Naive thymus-derived CD8-positive, alpha-beta T cell (primary cell): ENCODE data around the gene LSAMP. TPM values are rescaled to one million over a fixed set of nuclear protein-coding genes. Genes with fewer than 3 reads are reported as not detected.
"Not testable (repeated sequence)": the region's sequence is repeated elsewhere in the genome, so short reads cannot be mapped to it uniquely, and the experiment has no call there.

ENCODE experiments used
- ATAC-seq, 2 donors: fragments of 150-1000 bp; cut with Tn5 transposase in 1 of 2; sonication (Bioruptor Pico), chemical (Tn5 transposase) in 1 of 2; 1 replicate in 1 of 2; 2 replicates in 1 of 2; pipeline ENCODE4 v1.10.0; 2021; ENCODE audit warnings: mild to moderate bottlenecking in 2 of 2, moderate library complexity in 2 of 2
- POLR2A ChIA-PET: fragments of 350-600 bp; sonication (Branson Sonifier 250); formaldehyde crosslinking; loops from one replicate; lab custom pipeline; 2021; ENCODE audit warnings: antibody characterized with exemption; lab: Charles Lee
- DNase-seq, 10 donors: peaks; one replicate each; pipeline versions ENCODE4 v3.0.0 to v3.0.0-alpha.2; 2020 to 2022
- H3K27ac Mint-ChIP-seq, 10 donors: one replicate each; pipeline ENCODE4 v1.8.0; 2020 to 2022; ENCODE audit warnings: mild to moderate bottlenecking in 10 of 10, mixed read lengths in 10 of 10, moderate library complexity in 4 of 10, inconsistent platforms in 1 of 10
- H3K27me3 Mint-ChIP-seq, 5 donors: one replicate each; pipeline ENCODE4 v1.8.0; 2021 to 2022; ENCODE audit warnings: mixed read lengths in 5 of 5
- H3K36me3 Mint-ChIP-seq, 3 donors: one replicate each; pipeline ENCODE4 v1.8.0; 2020 to 2022; ENCODE audit warnings: mixed read lengths in 3 of 3, mild to moderate bottlenecking in 2 of 3, inconsistent platforms in 1 of 3
- H3K4me1 Mint-ChIP-seq, 4 donors: one replicate each; pipeline ENCODE4 v1.8.0; 2021 to 2022; ENCODE audit warnings: mixed read lengths in 4 of 4
- H3K4me3 Mint-ChIP-seq, 10 donors: one replicate each; pipeline ENCODE4 v1.8.0; 2020 to 2022; ENCODE audit warnings: mild to moderate bottlenecking in 10 of 10, mixed read lengths in 10 of 10, moderate library complexity in 6 of 10, inconsistent platforms in 1 of 10
- H3K9me3 Mint-ChIP-seq, 9 donors: one replicate each; pipeline ENCODE4 v1.8.0; 2020 to 2022; ENCODE audit warnings: mixed read lengths in 9 of 9, mild to moderate bottlenecking in 3 of 9, inconsistent platforms in 1 of 9, moderate library complexity in 1 of 9
- polyA plus RNA-seq, 3 donors: library from polyadenylated mRNA; unstranded; fragments of 300-500 nt; fragmentation: Illumina TruSeq; gene quantifications; one replicate each; pipeline ENCODE4 v1.2.3, GENCODE V29; 2021
- total RNA-seq, 8 experiments: library from RNA in 2 of 8; stranded (reverse) in 2 of 8; gene quantifications; one replicate each; pipeline ENCODE4 v1.2.3 and lab custom pipeline; 2021 to 2026

Gene LSAMP
- total and polyA plus RNA-seq, 5 experiments from 2014 or later, result not detected

- not testable (repeated sequence) for DNase-seq, H3K9me3 Mint-ChIP-seq, H3K27me3 Mint-ChIP-seq, H3K36me3 Mint-ChIP-seq, ATAC-seq
- H3K4me3 Mint-ChIP-seq, result peak overlapping the region; percentile 56 to 78 (median 73)
- POLR2A ChIA-PET, result interaction anchor here (1.5 kb wide), 1 partner anchor 7 kb away, joined by 5 read pairs; no protein-coding TSS in a partner anchor
- H3K27ac Mint-ChIP-seq, result peak overlapping the region; percentile 45 to 95 (median 81)
- peaks cover 14 to 34% (median 20%) of the 10 kb centered on the region in 4 donors for H3K4me1 Mint-ChIP-seq
Measured at GRCh38 chr3:115791271-115792153, 653.8 kb downstream of the LSAMP start.

- POLR2A ChIA-PET, result interaction anchor here (0.6 kb wide), 1 partner anchor 644 kb away, joined by 3 read pairs; the partner anchor contains the start of gene ZBTB20
- no peaks in the 10 kb centered on the region for H3K36me3 Mint-ChIP-seq
- no peaks in the 10 kb centered on the region for H3K9me3 Mint-ChIP-seq
- peak overlapping the region in 7 of 10 donors; percentile 12 to 74 (median 46) for H3K27ac Mint-ChIP-seq
- peak in 1 of 2 donors; percentile 81 for ATAC-seq
- H3K4me3 Mint-ChIP-seq, result peak overlapping the region in 4 of 10 donors; percentile 12 to 74 (median 34)
- peaks cover 13 to 34% (median 20%) of the 10 kb centered on the region in 4 donors for H3K4me1 Mint-ChIP-seq
- H3K27me3 Mint-ChIP-seq, result peaks cover 0 to 5% (median 0%) of the 10 kb centered on the region in 5 donors
- DNase-seq, result peak in 1 of 10 donors; percentile 37
Measured at GRCh38 chr3:115790759-115791158, 654.5 kb downstream of the LSAMP start.

- no peaks in the 10 kb centered on the region for H3K9me3 Mint-ChIP-seq
- H3K4me1 Mint-ChIP-seq, result peaks cover 21 to 43% (median 29%) of the 10 kb centered on the region in 4 donors
- H3K4me3 Mint-ChIP-seq, result no peak overlapping the region
Measured at GRCh38 chr3:115789481-115789880, 655.8 kb downstream of the LSAMP start.

GRCh38 chr3:115788921-115789470 is 656.3 kb downstream of the LSAMP start:
- H3K9me3 Mint-ChIP-seq, result peaks cover 0 to 1% (median 0%) of the 10 kb centered on the region in 9 donors
- DNase-seq (no peak), ATAC-seq (no peak)
- no peak overlapping the region for H3K4me3 Mint-ChIP-seq
- H3K27ac Mint-ChIP-seq, result peak overlapping the region in 3 of 10 donors; percentile 0 to 50 (median 33)
- POLR2A ChIA-PET, result no interaction called here
- H3K27me3 Mint-ChIP-seq, result peaks cover 0 to 2% (median 0%) of the 10 kb centered on the region in 5 donors
- H3K4me1 Mint-ChIP-seq, result peaks cover 23 to 43% (median 30%) of the 10 kb centered on the region in 4 donors
- no peaks in the 10 kb centered on the region for H3K36me3 Mint-ChIP-seq

More at GRCh38 chr3:115789481-115789880, 655.8 kb downstream of the LSAMP start:
- ATAC-seq, result no peak
- Mint-ChIP-seq H3K27me3 (peaks cover 0 to 2% (median 0%) of the 10 kb centered on the region in 5 donors), H3K36me3 (no peaks in the 10 kb centered on the region), H3K27ac (peak overlapping the region in 2 of 10 donors; percentile 33 to 69)
- POLR2A ChIA-PET, result no interaction called here
- no peak for DNase-seq

- no peak for ATAC-seq
- Mint-ChIP-seq H3K4me3 (no peak overlapping the region), H3K27ac (peak overlapping the region in 2 of 10 donors; percentile 7 to 35), H3K4me1 (peaks cover 21 to 40% (median 24%) of the 10 kb centered on the region in 4 donors), H3K27me3 (peaks cover 0 to 2% (median 0%) of the 10 kb centered on the region in 5 donors), H3K9me3 (peaks cover 0 to 1% (median 0%) of the 10 kb centered on the region in 9 donors), H3K36me3 (no peaks in the 10 kb centered on the region)
- POLR2A ChIA-PET, result no interaction called here
- DNase-seq, result no peak
Measured at GRCh38 chr3:115787818-115788217, 657.5 kb downstream of the LSAMP start.

GRCh38 chr3:115785782-115786181 is 659.5 kb downstream of the LSAMP start:
- Mint-ChIP-seq H3K9me3 (peaks cover 0 to 1% (median 0%) of the 10 kb centered on the region in 9 donors), H3K4me1 (peaks cover 12 to 25% (median 13%) of the 10 kb centered on the region in 4 donors), H3K36me3 (no peaks in the 10 kb centered on the region), H3K27ac (peak overlapping the region in 7 of 10 donors; percentile 8 to 99 (median 61)), H3K4me3 (peak overlapping the region in 3 of 10 donors; percentile 31 to 84 (median 35)), H3K27me3 (peaks cover 0 to 2% (median 0%) of the 10 kb centered on the region in 5 donors)
- ATAC-seq (no peak), DNase-seq (no peak)
- POLR2A ChIA-PET, result no interaction called here

GRCh38 chr3:115784739-115785536 is 660.3 kb downstream of the LSAMP start:
- Mint-ChIP-seq H3K27ac (peak overlapping the region; percentile 89 to 99 (median 98)), H3K27me3 (peaks cover 0 to 2% (median 0%) of the 10 kb centered on the region in 5 donors), H3K36me3 (no peaks in the 10 kb centered on the region), H3K4me3 (peak overlapping the region; percentile 76 to 97 (median 88)), H3K4me1 (peaks cover 9 to 19% (median 13%) of the 10 kb centered on the region in 4 donors), H3K9me3 (peaks cover 0 to 1% (median 0%) of the 10 kb centered on the region in 9 donors)
- DNase-seq, result no peak
- POLR2A ChIA-PET, result interaction anchor here (0.7 to 2.2 kb wide), 4 partner anchors 8 to 1401 kb away, joined by 3 to 21 read pairs (median 5); partner anchors contain the start of gene ZBTB20
- no peak for ATAC-seq

- peak overlapping the region; percentile 89 to 99 (median 98) for H3K27ac Mint-ChIP-seq
- H3K4me3 Mint-ChIP-seq, result peak overlapping the region; percentile 76 to 97 (median 88)
- POLR2A ChIA-PET, result interaction anchor here (0.7 to 2.2 kb wide), 6 partner anchors 8 to 1400 kb away, joined by 3 to 21 read pairs (median 4); partner anchors contain the start of gene ZBTB20
- H3K4me1 Mint-ChIP-seq, result peaks cover 9 to 18% (median 13%) of the 10 kb centered on the region in 4 donors
- no peaks in the 10 kb centered on the region for H3K36me3 Mint-ChIP-seq
- H3K27me3 Mint-ChIP-seq, result peaks cover 0 to 2% (median 0%) of the 10 kb centered on the region in 5 donors
- peaks cover 0 to 1% (median 0%) of the 10 kb centered on the region in 9 donors for H3K9me3 Mint-ChIP-seq
- ATAC-seq, result peak; percentile 87
- peak; percentile 88 to 96 (median 92) for DNase-seq
Measured at GRCh38 chr3:115783938-115784738, 661.1 kb downstream of the LSAMP start.

GRCh38 chr3:115783426-115783825 is 661.9 kb downstream of the LSAMP start:
- not testable (repeated sequence) for DNase-seq, H3K9me3 Mint-ChIP-seq, H3K27me3 Mint-ChIP-seq, H3K36me3 Mint-ChIP-seq, ATAC-seq
- POLR2A ChIA-PET, result interaction anchor here (0.7 to 2.2 kb wide), 6 partner anchors 9 to 692 kb away, joined by 3 to 21 read pairs (median 4); partner anchors contain the start of gene ZBTB20
- H3K4me1 Mint-ChIP-seq, result peaks cover 9 to 12% (median 12%) of the 10 kb centered on the region in 4 donors
- peak overlapping the region in 9 of 10 donors; percentile 89 to 99 (median 99) for H3K27ac Mint-ChIP-seq
- H3K4me3 Mint-ChIP-seq, result peak overlapping the region in 8 of 10 donors; percentile 23 to 97 (median 84)

- ATAC-seq, result no peak
- no peak overlapping the region for H3K27ac Mint-ChIP-seq
Measured at GRCh38 chr3:115779011-115779410, 666.3 kb downstream of the LSAMP start.

GRCh38 chr3:115772951-115773350 is 672.3 kb downstream of the LSAMP start:
- no peak for ATAC-seq
- POLR2A ChIA-PET, result no interaction called here

More at GRCh38 chr3:115779011-115779410, 666.3 kb downstream of the LSAMP start:
- peaks cover 0 to 3% (median under 1%) of the 10 kb centered on the region in 4 donors for H3K4me1 Mint-ChIP-seq
- H3K4me3 Mint-ChIP-seq, result no peak overlapping the region
- H3K36me3 Mint-ChIP-seq, result no peaks in the 10 kb centered on the region
- H3K27me3 Mint-ChIP-seq, result peaks cover 0 to 2% (median 0%) of the 10 kb centered on the region in 5 donors
- DNase-seq, result no peak
- POLR2A ChIA-PET, result no interaction called here
- H3K9me3 Mint-ChIP-seq, result no peaks in the 10 kb centered on the region

More at GRCh38 chr3:115772951-115773350, 672.3 kb downstream of the LSAMP start:
- Mint-ChIP-seq H3K27me3 (peaks cover 0 to 5% (median 2%) of the 10 kb centered on the region in 5 donors), H3K4me3 (no peak overlapping the region), H3K9me3 (no peaks in the 10 kb centered on the region), H3K4me1 (no peaks in the 10 kb centered on the region), H3K27ac (no peak overlapping the region), H3K36me3 (no peaks in the 10 kb centered on the region)
- DNase-seq, result no peak
